ENCODE measurements around the gene APBA2.

The APBA2 gene

DNA sequence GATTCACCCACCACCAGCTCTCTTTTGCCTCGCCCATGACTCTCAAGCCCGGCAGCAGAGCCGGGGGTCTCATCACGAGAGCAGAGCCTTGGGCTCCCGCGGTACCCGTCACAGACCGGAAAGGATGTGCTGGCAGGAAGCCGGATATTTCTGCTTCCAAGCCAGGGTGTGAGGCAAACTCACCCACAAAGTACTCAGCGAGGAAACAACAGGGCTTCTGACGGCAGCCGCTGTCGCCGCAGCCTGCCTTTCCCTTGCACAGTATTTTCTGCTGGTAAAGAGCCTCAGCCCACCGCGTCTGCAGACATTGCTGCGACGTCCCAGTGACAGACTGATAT lies 263.9 kb downstream of the APBA2 start:
- H3K4me3 ChIP-seq (ENCODE audit: low read depth, low read length), result no peak overlapping the region
- DNase-seq (ENCODE audit: low read depth), result no peak
- TF ChIP-seq MAX (IDR thresholded peaks at IDR 0.05; ENCODE audit: low read depth, low read length) (no peak), MYC (IDR thresholded peaks at IDR 0.05; ENCODE audit: low read depth, low read length) (no peak), CTCF (IDR thresholded peaks at IDR 0.05; ENCODE audit: low read depth, low read length) (no peak), POLR2A (IDR thresholded peaks at IDR 0.05; ENCODE audit: extremely low read depth, insufficient read length) (no peak)

DNA sequence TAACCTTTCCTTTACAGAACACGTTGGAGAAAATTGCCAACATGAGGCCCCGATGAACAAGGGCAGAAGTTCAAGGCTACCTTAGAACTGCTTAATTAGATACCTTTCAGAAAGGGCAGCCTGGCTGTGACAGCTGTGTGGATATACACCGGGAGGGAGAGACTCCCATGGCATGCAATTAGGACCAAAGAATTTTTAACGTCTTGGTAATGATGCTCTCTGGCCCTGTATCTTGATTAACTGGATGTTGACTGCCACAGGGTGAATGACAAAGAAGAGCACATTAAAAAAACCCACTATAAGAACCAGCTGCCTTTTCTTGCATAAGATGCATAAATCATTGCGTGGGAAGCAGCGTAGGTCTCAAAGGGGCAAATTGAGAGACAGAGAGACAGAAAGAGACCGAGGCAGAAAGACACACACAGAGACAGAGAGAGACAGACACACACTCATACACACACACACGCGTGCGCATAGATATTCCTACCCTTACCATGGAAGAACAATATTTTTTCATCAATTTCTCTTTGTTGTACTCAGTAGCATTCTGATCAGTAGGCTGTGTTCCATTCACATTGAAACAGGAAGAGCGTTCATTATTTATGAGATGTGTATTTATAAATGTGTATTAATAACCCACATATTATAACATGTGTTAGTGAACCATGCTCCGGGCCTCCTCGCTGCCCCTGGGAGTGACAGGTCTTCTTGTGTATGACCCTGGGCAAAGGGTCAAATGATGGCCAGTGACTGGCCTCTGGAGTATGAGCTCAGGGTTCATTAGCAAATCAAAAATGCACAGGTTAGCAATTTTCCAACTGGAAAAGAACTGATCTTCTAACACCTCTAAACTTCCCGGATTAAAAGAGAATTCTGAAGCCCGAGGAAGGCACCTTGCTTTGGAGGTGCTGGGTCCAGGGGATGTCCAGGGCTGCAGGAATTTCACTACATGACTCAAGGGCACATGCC lies 265.0 kb downstream of the APBA2 start:
- DNase-seq (ENCODE audit: low read depth), result no peak
- TF ChIP-seq CTCF (IDR thresholded peaks at IDR 0.05; ENCODE audit: low read depth, low read length), result no peak
- no peak for TF ChIP-seq MAX (IDR thresholded peaks at IDR 0.05; ENCODE audit: low read depth, low read length)
- TF ChIP-seq POLR2A (IDR thresholded peaks at IDR 0.05; ENCODE audit: extremely low read depth, insufficient read length), result no peak
- no peak for TF ChIP-seq MYC (IDR thresholded peaks at IDR 0.05; ENCODE audit: low read depth, low read length)
- no peak overlapping the region for H3K4me3 ChIP-seq (ENCODE audit: low read depth, low read length)

DNA sequence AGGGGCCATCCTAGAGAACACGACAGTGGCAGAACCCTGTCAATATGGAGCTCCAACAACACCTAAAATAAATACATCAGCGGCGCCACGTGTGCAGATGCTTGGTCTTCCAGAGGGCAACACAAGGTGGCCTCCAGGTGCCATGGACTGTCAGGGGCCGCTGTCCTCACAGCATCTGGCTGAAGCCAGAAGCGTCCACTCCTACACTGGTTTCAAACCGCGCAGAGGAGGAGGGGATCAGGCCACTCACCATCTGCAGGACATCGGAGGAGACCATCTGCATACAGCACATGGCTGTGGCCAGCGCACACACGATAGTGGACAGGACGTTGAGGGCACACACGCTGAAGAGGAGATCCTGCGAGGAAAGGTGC lies 265.7 kb downstream of the APBA2 start:
- DNase-seq (ENCODE audit: low read depth), result no peak
- no peak for TF ChIP-seq MYC (IDR thresholded peaks at IDR 0.05; ENCODE audit: low read depth, low read length)
- no peak for TF ChIP-seq MAX (IDR thresholded peaks at IDR 0.05; ENCODE audit: low read depth, low read length)
- no peak for TF ChIP-seq POLR2A (IDR thresholded peaks at IDR 0.05; ENCODE audit: extremely low read depth, insufficient read length)
- TF ChIP-seq CTCF (IDR thresholded peaks at IDR 0.05; ENCODE audit: low read depth, low read length), result no peak
- H3K4me3 ChIP-seq (ENCODE audit: low read depth, low read length), result no peak overlapping the region

- TF ChIP-seq MYC (IDR thresholded peaks at IDR 0.05; ENCODE audit: low read depth, low read length), result no peak
- no peak for TF ChIP-seq POLR2A (IDR thresholded peaks at IDR 0.05; ENCODE audit: extremely low read depth, insufficient read length)
- TF ChIP-seq MAX (IDR thresholded peaks at IDR 0.05; ENCODE audit: low read depth, low read length), result no peak
- TF ChIP-seq CTCF (IDR thresholded peaks at IDR 0.05; ENCODE audit: low read depth, low read length), result no peak
- DNase-seq (ENCODE audit: low read depth), result no peak
- H3K4me3 ChIP-seq (ENCODE audit: low read depth, low read length), result no peak overlapping the region
Measured at GRCh38 chr15:29156521-29156920, 270.7 kb downstream of the APBA2 start.

DNA sequence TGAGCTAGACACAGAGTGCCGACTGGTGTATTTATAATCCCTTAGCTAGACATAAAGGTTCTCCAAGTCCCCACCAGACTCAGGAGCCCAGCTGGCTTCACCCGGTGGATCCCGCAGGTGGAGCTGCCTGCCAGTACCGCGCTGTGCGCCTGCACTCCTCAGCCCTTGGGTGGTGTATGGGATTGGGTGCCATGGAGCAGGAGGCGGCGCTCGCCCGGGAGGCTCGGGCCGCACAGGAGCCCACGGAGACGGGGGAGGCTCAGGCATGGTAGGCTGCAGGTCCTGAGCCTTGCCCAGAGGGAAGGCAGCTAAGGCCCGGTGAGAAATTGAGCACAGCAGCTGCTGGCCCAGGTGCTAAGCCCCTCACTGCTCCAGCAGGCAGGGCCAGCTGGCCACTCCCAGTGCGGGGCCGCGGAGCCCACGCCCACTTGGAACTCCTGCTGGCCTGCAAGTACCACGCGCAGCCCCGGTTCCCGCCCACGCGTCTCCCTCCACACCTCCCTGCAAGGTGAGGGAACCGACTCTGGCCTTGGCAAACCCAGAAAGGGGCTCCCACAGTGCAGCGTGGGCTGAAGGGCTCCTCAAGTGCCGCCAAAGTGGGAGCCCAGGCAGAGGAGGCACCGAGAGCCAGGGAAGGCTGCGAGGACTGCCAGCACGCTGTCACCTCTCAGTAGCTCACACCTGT lies 274.1 kb downstream of the APBA2 start:
- DNase-seq (ENCODE audit: low read depth), result no peak
- no peak for TF ChIP-seq MAX (IDR thresholded peaks at IDR 0.05; ENCODE audit: low read depth, low read length)
- TF ChIP-seq CTCF (IDR thresholded peaks at IDR 0.05; ENCODE audit: low read depth, low read length), result no peak
- no peak for TF ChIP-seq MYC (IDR thresholded peaks at IDR 0.05; ENCODE audit: low read depth, low read length)
- TF ChIP-seq POLR2A (IDR thresholded peaks at IDR 0.05; ENCODE audit: extremely low read depth, insufficient read length), result no peak
- H3K4me3 ChIP-seq (ENCODE audit: low read depth, low read length), result no peak overlapping the region

Data from NB4 (cell line).